Mesenchymal stem cell (in vitro differentiated cells and primary cell): ENCODE data around the gene IMMP2L.

Source experiments
- DNase-seq: peaks from one replicate; pipeline ENCODE4 v3.0.0-alpha.2; 2013
- H2AFZ ChIP-seq: one replicate; pipeline ENCODE4 v1.6.1; 2013; ENCODE audit warnings: low read depth, mild to moderate bottlenecking, control low read depth, inconsistent platforms, low read length, moderate library complexity
- H2AK5ac ChIP-seq: 2 replicates; pipeline ENCODE4 v1.6.1; 2013; ENCODE audit warnings: low read length, moderate library complexity, mild to moderate bottlenecking, inconsistent platforms; ENCODE audit not compliant: severe bottlenecking
- H2BK120ac ChIP-seq: one replicate; pipeline ENCODE4 v1.6.1; 2013; ENCODE audit warnings: low read depth, mild to moderate bottlenecking, inconsistent platforms, low read length, moderate library complexity
- H2BK12ac ChIP-seq, 2 experiments: one replicate each; pipeline ENCODE4 v1.6.1; 2013; ENCODE audit warnings: inconsistent platforms in 2 of 2, low read length in 2 of 2, mild to moderate bottlenecking in 2 of 2, moderate library complexity in 2 of 2, control low read depth in 1 of 2
- H2BK15ac ChIP-seq: one replicate; pipeline ENCODE4 v1.6.1; 2013; ENCODE audit warnings: mild to moderate bottlenecking, low read depth, inconsistent platforms; ENCODE audit not compliant: poor library complexity, severe bottlenecking
- H2BK5ac ChIP-seq: 2 replicates; pipeline ENCODE4 v1.6.1; 2013; ENCODE audit warnings: low read depth, mild to moderate bottlenecking, low read length, control low read depth, inconsistent platforms; ENCODE audit not compliant: poor library complexity, severe bottlenecking
- H3K14ac ChIP-seq, 2 experiments: one replicate each; pipeline ENCODE4 v1.6.1; 2013; ENCODE audit warnings: inconsistent platforms in 2 of 2, low read length in 2 of 2, control low read depth in 1 of 2, mild to moderate bottlenecking in 1 of 2, moderate library complexity in 1 of 2
- H3K18ac ChIP-seq, 2 experiments: one replicate each; pipeline ENCODE4 v1.6.1; 2013; ENCODE audit warnings: inconsistent platforms in 2 of 2, low read length in 2 of 2, control low read depth in 1 of 2, low read depth in 1 of 2, mild to moderate bottlenecking in 1 of 2
- H3K23ac ChIP-seq, 2 experiments: one replicate each; pipeline ENCODE4 v1.6.1; 2013; ENCODE audit warnings: inconsistent platforms in 2 of 2, low read length in 2 of 2, mild to moderate bottlenecking in 2 of 2, moderate library complexity in 2 of 2, control low read depth in 1 of 2
- H3K27ac ChIP-seq: 2 replicates; pipeline ENCODE4 v1.5.1; 2013; ENCODE audit warnings: mild to moderate bottlenecking, moderate library complexity, low read length, control low read depth, inconsistent platforms; ENCODE audit not compliant: poor library complexity, severe bottlenecking
- H3K27me3 ChIP-seq, 2 experiments: 2 replicates each; pipeline versions ENCODE4 v1.6.1 to v1.7.0; 2013; ENCODE audit warnings: low read length in 2 of 2, mild to moderate bottlenecking in 2 of 2, moderate library complexity in 2 of 2, control low read depth in 1 of 2, inconsistent platforms in 1 of 2; ENCODE audit not compliant: control insufficient read depth in 1 of 2, insufficient read depth in 1 of 2
- H3K36me3 ChIP-seq, 2 experiments: 2 replicates each; pipeline versions ENCODE4 v1.6.1 to v1.7.0; 2013; ENCODE audit warnings: low read length in 2 of 2, control low read depth in 1 of 2, inconsistent platforms in 1 of 2, low read depth in 1 of 2, mild to moderate bottlenecking in 1 of 2; ENCODE audit not compliant: insufficient read depth in 2 of 2, control insufficient read depth in 1 of 2
- H3K4ac ChIP-seq, 2 experiments: one replicate each; pipeline ENCODE4 v1.6.1; 2013; ENCODE audit warnings: inconsistent platforms in 2 of 2, low read length in 2 of 2, mild to moderate bottlenecking in 2 of 2, moderate library complexity in 2 of 2, control low read depth in 1 of 2, low read depth in 1 of 2
- H3K4me1 ChIP-seq: 2 replicates; pipeline ENCODE4 v1.6.1; 2013; ENCODE audit warnings: low read depth, low read length, control low read depth; ENCODE audit not compliant: control insufficient read depth, insufficient read depth
- H3K4me2 ChIP-seq: 2 replicates; pipeline ENCODE4 v1.6.1; 2013; ENCODE audit warnings: low read length, mild to moderate bottlenecking, inconsistent platforms; ENCODE audit not compliant: poor library complexity, severe bottlenecking
- H3K4me3 ChIP-seq, 2 experiments: 2 replicates each; pipeline versions ENCODE4 v1.5.1 to v1.7.0; 2013; ENCODE audit warnings: low read length in 2 of 2, mild to moderate bottlenecking in 2 of 2, control low read depth in 1 of 2, low read depth in 1 of 2; ENCODE audit not compliant: insufficient read depth in 1 of 2
- H3K79me1 ChIP-seq: replicated peaks from 2 replicates; pipeline ENCODE4 v1.6.1; 2013; ENCODE audit warnings: mild to moderate bottlenecking, control low read depth, low read length, inconsistent platforms; ENCODE audit not compliant: poor library complexity, severe bottlenecking
- H3K9ac ChIP-seq: 2 replicates; pipeline ENCODE4 v1.7.0; 2013; ENCODE audit warnings: mild to moderate bottlenecking, low read length, moderate library complexity
- H3K9me3 ChIP-seq: 2 replicates; pipeline ENCODE4 v1.7.0; 2013; ENCODE audit warnings: mild to moderate bottlenecking, low read length; ENCODE audit not compliant: control insufficient read depth
- H4K8ac ChIP-seq: one replicate; pipeline ENCODE4 v1.6.1; 2013; ENCODE audit warnings: inconsistent platforms, mild to moderate bottlenecking, low read length, moderate library complexity
- H4K91ac ChIP-seq: one replicate; pipeline ENCODE4 v1.6.1; 2013; ENCODE audit warnings: mild to moderate bottlenecking, low read length, inconsistent platforms
- WGBS: methylation state at CpG from one replicate; pipeline ENCODE4 v1.1.7; 2013; ENCODE audit warnings: mixed read lengths; 5-methylcytosine and 5-hydroxymethylcytosine counted together

The IMMP2L gene

GRCh38 chr7:110759069-110759468 lies 803.2 kb downstream of the IMMP2L start:
- no peak overlapping the region for H3K18ac ChIP-seq
- no peak overlapping the region for H4K91ac ChIP-seq
- no peak overlapping the region for H3K9ac ChIP-seq
- no peak overlapping the region for H2BK5ac ChIP-seq
- H3K27ac ChIP-seq: no peak overlapping the region
- H4K8ac ChIP-seq: no peak overlapping the region
- H3K4me1 ChIP-seq: no peaks in the 10 kb centered on the region
- no peak overlapping the region for H2AK5ac ChIP-seq
- H3K79me1 ChIP-seq: no peaks in the 10 kb centered on the region
- H3K14ac ChIP-seq: no peak overlapping the region
- no peaks in the 10 kb centered on the region for H3K9me3 ChIP-seq
- no peaks in the 10 kb centered on the region for H3K27me3 ChIP-seq
- H3K23ac ChIP-seq: no peak overlapping the region
- no peak overlapping the region for H2BK12ac ChIP-seq
- H3K4me3 ChIP-seq: no peak overlapping the region
- no peak overlapping the region for H3K4ac ChIP-seq
- no peak overlapping the region for H2BK15ac ChIP-seq
- WGBS: 90% methylated on average over 4 of the region's 4 CpGs
- no peak overlapping the region for H2AFZ ChIP-seq
- no peak overlapping the region for H3K4me2 ChIP-seq
- H2BK120ac ChIP-seq: no peak overlapping the region
- DNase-seq: no peak
- no peaks in the 10 kb centered on the region for H3K36me3 ChIP-seq

- Histone ChIP-seq H3K9me3 (no peaks in the 10 kb centered on the region), H2AK5ac (no peak overlapping the region), H2AFZ (no peak overlapping the region), H2BK5ac (no peak overlapping the region), H3K79me1 (no peaks in the 10 kb centered on the region), H4K8ac (no peak overlapping the region), H3K4me1 (no peaks in the 10 kb centered on the region), H3K4ac (no peak overlapping the region), H2BK120ac (no peak overlapping the region), H3K27ac (no peak overlapping the region), H3K14ac (no peak overlapping the region), H3K27me3 (no peaks in the 10 kb centered on the region), H3K36me3 (no peaks in the 10 kb centered on the region), H2BK15ac (no peak overlapping the region), H3K23ac (no peak overlapping the region), H3K18ac (no peak overlapping the region), H2BK12ac (no peak overlapping the region), H3K4me3 (no peak overlapping the region), H3K9ac (no peak overlapping the region), H3K4me2 (no peak overlapping the region), H4K91ac (no peak overlapping the region)
- 100% methylated on average over 3 of the region's 4 CpGs for WGBS
- no peak for DNase-seq
Measured at GRCh38 chr7:110754649-110755048, 807.6 kb downstream of the IMMP2L start.

GRCh38 chr7:110750931-110751605 lies 811.2 kb downstream of the IMMP2L start:
- Histone ChIP-seq H3K27me3 (no peaks in the 10 kb centered on the region), H2AK5ac (no peak overlapping the region), H2AFZ (no peak overlapping the region), H2BK12ac (no peak overlapping the region), H3K23ac (no peak overlapping the region), H3K36me3 (no peaks in the 10 kb centered on the region), H3K9ac (no peak overlapping the region), H3K4ac (no peak overlapping the region), H3K79me1 (no peaks in the 10 kb centered on the region), H2BK120ac (no peak overlapping the region), H3K9me3 (no peaks in the 10 kb centered on the region), H3K18ac (no peak overlapping the region), H3K14ac (no peak overlapping the region), H3K27ac (no peak overlapping the region), H2BK15ac (no peak overlapping the region), H4K91ac (no peak overlapping the region), H2BK5ac (no peak overlapping the region), H3K4me3 (no peak overlapping the region), H3K4me2 (no peak overlapping the region), H4K8ac (no peak overlapping the region), H3K4me1 (no peaks in the 10 kb centered on the region)
- no CpG with 5 or more reads among the region's 3 CpGs for WGBS
- no peak for DNase-seq

- no CpG with 5 or more reads among the region's 1 CpG for WGBS
- H3K4ac ChIP-seq: no peak overlapping the region
- no peak overlapping the region for H2BK120ac ChIP-seq
- H3K9ac ChIP-seq: no peak overlapping the region
- H3K27ac ChIP-seq: no peak overlapping the region
- H2AFZ ChIP-seq: no peak overlapping the region
- H3K79me1 ChIP-seq: no peaks in the 10 kb centered on the region
- H3K27me3 ChIP-seq: no peaks in the 10 kb centered on the region
- no peak overlapping the region for H3K14ac ChIP-seq
- no peak overlapping the region for H2AK5ac ChIP-seq
- H4K8ac ChIP-seq: no peak overlapping the region
- no peak overlapping the region for H2BK12ac ChIP-seq
- H3K4me2 ChIP-seq: no peak overlapping the region
- no peak overlapping the region for H3K4me3 ChIP-seq
- no peak overlapping the region for H4K91ac ChIP-seq
- no peak overlapping the region for H3K23ac ChIP-seq
- H3K18ac ChIP-seq: no peak overlapping the region
- peaks cover 5% of the 10 kb centered on the region for H3K9me3 ChIP-seq
- no peaks in the 10 kb centered on the region for H3K4me1 ChIP-seq
- no peak overlapping the region for H2BK5ac ChIP-seq
- no peaks in the 10 kb centered on the region for H3K36me3 ChIP-seq
- DNase-seq: no peak
- H2BK15ac ChIP-seq: no peak overlapping the region
Measured at GRCh38 chr7:110733221-110733620, 829.1 kb downstream of the IMMP2L start.
